Measurements from ENCODE around the gene RAB4A.
A peak's percentile ranks its signal among the peaks of the same experiment; 100 is the strongest.

RAB4A gene

DNA sequence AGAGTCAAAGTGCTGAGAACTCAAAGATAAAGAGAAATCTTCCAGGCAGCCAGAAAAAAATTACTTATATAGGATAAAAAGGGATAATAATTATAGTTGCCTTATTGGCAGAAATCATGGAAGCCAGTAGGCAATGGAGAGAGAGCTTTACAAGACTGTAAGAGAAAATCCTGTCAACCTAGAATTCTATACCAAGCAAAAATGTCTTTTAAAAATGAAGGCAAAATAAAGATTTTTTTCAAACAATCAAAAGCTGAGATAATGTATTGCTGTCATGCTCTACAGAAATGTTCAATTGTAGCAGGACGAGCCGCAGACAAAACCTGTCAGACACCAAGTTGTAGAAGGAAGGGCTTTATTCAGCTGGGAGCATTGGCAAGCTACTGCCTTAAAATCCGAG, 26.8 kb upstream of the RAB4A start:
- no peak for DNase-seq

DNA sequence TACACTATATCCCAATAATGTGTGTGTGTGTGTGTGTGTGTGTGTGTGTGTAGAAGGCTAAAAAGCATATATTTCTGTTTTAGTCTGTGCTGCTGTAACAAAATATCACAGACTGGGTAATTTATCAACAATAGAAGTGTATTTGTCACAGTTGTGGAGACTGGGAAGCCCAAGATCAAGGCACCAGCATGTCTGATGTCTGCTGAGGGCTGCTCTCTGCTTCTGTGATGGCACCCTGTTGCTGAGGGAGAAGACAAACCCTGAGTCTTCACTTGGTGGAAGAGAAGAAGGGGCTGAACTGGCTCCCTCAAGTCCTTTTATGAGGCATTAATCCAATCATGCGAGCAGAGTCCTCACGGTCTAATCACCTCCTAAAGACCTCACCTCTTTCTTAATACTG, 23.0 kb upstream of the RAB4A start:
- DNase-seq, result no peak

DNA sequence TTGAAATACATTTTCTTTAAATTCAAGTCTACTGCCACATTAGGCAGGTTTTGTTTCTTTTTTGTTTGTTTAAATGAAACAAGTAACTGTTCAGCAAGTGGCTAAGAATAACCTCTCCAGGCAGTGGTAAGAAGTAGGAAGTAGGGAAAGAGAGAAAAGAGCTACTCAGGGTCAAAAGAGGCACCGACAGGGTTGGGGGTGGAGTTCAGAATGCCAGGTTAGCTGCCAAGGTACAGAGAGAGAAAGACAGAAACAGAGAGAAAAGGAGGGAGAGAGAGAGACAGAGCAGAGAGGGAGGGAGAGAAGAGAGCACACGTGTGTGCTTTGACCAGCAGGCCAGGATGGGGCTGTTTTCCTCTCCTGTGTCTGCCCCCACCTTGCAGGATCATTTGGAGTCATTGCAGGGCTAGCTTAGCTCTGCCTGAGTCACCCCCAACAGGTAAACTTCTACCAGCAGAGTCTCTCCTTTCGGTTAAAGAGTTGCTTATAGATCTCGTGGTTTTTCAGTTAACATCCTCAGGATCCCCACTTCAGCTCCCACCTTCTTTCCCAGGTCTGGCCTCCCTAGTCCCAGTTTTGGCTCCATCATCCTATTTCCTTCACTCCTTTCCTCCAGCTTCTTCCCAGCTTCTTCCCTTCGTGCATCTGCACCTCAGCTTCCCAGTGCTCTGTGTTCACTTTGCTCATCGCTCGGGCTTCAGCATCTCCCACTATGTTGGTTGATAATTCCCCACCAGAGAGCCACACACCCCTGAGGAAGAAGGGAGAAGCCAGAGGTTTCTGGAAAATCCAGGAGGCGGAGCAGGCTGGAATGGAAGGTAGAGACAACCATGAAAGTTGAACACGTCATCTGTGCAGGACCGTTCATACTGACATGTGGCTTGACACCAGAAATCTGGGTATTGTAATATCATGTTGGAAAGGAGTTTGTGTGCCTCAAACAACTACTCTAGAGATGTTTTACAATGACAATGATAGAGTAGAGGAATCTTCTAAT, 21.8 kb upstream of the RAB4A start:
- DNase-seq, result no peak

DNA sequence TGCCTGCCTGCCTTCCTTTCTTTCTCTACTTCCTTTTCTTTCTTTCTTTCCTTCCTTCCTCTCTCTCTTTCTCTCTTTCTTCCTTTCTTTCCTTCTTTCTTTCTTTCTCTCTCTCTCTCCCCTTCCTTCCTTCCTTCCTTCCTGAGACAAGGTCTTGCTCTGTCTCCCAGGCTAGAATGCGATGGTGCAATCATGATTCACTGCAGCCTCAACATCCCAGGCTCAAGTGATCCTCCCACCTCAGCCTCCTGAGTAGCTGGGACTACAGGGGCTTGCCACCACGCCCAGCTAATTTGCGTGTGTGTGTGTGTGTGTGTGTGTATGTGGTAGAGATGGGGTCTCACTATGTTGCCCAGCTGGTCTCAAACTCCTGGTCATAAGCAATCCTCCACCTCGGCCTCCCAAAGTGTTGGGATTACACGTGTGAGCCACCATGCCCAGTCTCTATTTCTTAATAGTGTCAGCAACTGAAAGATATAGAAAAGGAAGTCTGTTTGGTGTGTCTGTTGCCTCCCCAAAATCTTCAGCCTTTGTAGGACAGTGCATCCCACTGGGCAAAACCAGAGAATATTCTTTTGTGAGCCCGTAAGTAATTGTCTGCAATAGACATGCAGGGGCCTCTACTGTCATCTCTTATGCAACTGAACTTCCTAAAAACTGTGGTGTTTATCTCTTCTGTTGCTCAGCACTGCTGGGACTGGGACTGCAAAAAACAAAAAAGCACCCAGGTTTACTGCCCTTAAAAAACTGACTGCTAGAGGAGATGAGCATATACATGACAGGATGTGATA, 20.9 kb upstream of the RAB4A start:
- DNase-seq, result no peak

DNA sequence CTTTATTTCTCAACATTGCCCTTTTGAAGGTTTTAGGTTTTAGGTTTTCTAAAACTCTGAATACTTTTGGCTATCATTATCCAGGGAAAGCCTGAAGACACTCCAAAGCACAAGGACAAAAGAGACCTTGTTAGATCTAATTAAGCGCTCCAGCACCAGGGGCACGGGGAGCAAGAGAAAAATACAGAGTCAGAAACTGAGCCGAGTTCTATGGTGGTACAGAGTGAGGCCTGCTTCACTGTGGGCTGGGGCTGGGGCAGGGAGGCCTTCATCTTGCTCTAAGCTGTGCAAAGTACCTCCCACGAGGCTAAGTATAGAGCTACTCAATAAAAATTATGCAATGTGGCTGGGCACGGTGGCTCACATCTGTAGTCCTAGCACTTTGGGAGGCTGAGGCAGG, 19.7 kb upstream of the RAB4A start:
- no peak for DNase-seq

DNA sequence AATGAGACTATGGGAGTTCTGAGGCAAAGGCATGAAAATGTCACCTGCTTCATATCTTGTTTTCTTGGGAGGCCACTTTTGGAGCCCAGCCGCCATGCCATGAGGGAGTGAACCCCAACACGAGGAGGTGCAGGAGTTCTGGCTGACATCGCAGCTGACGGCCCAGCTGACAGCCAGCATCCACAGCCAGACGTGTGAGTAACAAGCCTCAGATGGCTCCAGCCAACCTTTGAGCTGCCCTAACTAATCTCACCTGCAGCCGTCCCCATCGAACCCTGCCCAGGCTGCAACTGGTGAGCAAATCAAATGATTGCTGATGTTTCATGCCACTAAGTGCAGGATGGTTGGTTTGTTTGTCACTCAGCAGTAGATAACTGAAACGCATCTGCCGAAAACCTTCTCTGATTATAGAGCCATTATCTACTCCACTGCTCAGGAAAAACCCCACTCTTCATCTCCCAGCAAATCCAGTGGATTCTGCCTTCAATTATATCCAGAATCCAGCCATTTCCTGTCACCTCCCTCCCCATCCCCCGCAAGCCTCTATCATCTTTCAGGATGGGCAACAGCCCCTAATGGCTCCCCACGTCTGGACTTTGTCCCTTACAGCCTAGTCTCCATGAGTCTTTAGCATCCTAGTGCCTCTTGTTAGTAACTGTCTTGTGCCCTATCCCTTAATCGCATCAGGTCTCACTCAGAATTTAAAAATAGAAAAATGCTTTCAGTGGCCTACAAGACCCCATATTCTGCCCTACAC, 18.5 kb upstream of the RAB4A start:
- no peak for DNase-seq

DNA sequence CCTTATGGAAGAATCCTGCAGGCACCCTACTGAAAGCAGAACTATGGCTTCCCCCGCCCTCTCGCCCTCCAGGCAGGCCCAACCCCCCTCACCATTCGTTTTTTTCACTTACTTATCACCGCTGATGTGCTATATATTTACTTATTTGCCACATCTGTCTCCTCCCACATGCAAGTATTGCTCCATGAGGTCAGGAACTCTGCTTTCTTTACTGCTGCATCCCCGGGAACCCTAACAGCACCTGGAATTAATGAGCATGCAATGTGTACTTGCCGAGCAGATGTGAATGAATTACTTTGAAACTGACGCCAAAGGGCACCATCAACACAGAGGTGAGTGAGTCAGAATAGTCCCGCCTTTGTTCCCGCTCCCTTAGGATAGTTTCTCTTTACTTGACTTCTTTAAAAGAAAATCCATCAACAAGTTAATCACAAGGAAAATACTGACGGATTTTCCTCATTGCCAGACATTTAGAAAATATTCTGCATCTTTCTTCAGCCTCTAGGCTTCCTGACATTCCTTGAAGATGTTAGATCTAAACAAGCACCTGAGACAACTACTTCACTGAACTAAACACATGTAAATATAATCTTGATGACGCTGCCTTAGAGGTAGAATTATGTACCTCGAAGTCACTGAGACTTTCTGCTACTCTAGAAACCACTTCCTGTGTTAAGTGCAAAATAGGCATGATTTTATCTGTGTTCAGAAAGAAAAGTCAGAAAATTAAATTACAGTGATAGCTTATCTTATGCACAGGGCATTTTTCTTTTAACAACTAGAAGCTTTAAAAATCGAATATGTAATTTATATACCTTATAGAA, 17.5 kb upstream of the RAB4A start:
- DNase-seq, result peak in 1 of 5 donors; percentile 79

DNA sequence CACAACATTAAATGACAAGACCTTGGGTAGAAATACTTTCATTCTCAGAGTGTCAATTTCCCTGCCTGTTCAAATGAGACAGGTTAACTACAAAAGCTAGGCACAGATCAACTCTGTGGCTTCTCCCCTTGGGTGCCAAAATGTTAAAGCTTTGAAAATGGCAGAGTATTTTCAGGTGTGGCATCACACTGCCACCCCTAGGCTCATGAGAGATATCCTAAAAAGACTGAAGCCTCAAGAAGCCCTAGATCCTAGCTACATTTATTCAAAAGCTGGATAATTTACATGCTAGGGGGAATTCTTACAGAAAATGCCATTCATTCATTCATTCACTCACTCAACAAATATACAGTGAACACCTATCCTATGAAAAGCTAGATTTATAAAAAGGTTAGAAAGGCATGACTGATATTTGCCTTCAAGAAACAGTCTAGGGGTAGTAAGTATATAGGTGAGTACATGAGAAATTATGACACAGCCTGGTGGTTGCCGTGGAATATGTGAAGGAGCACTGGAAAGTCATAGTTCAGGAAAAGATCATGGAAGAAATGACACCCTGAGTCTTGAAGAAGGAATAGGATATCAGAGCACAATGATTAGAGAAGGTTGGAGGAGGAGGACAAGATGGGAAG, 15.9 kb upstream of the RAB4A start:
- peak in 1 of 5 donors; percentile 44 for DNase-seq

DNA sequence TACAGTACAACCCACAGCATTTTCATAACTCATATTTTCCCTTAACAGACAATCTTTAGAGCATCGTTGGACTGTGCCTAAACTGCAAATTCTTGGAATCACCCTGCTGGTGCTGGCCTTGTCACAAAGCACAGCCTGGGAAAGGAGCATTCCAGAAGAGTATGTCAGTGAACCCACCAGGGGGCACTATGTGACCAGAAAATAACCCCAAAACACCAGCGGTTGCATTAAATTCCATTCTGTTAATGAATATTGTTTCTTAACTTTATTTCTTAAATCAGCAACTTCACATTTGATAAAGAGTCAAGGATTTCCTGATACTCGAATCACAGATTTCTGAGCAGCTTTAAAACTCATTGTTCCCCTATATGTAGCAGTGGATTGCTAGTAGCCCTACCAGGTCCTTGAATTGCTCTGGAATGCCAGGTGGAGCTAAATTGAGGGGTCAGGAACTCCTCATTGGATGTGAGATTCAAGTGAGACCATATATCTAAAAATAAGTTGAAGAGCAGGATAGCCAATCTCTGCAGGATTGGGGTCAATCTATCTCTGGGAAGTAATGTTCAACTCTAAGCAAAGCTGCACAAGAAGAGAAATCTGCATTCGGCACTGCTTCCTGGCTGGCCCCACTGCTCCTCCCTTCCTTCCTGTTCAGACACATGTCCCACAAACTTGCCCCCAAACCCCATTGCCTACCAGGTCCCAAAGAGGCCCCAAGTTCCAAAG, 12.7 kb upstream of the RAB4A start:
- peak in 4 of 5 donors; percentile 45 to 64 (median 56) for DNase-seq

DNA sequence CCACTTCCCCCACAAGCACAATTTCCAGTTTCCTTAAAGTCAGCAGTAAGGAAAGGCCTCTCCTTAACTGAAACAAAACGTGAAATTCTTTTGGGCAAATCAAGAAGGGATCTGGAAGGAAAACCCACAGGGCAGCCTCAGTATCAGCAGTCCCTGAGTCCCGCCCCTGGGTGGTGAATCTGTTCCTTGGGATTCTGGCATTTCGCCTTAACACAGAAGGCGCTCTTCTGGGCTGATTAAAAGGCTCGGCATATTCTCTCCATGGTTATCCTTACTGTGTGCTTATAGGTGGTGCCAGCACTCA, 12.2 kb upstream of the RAB4A start:
- DNase-seq, result no peak

DNA sequence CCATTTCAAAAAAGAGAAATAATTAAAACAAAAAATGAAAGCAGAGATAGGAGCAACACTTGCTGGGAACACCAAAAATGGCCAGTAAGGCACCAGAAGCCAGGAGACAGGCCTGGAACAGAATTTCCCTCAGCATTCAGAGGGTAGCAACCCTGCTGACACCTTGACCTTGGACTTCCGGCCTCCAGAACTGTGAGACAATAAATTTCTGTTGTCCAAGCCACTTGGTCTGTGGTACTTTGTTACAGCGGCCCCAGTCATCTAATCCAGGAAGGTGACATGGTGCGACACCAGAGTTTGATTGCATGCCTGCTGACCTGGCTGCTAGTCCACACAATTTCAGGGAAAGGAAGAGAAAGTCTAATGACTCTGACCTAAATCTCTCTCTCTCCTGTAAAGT, 10.6 kb upstream of the RAB4A start:
- DNase-seq, result no peak

DNA sequence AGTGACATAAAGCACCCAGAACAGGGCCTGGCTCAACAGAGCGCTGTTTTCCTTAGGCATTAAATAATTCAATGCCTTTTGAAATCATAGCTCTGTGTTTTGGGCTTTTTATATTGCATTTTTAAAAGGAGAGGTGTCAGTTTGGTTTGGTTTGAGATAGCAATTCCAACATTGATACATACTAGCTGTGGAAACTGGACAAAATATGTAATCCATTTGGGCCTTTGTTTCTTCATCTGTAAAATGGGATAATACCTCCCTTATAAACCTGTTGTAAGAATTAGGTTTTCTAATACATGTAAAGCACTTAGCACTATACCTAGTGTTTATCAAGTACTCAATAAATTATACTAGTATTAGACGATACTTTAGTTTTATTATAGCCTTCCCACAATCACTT, 8.7 kb upstream of the RAB4A start:
- no peak for DNase-seq

DNA sequence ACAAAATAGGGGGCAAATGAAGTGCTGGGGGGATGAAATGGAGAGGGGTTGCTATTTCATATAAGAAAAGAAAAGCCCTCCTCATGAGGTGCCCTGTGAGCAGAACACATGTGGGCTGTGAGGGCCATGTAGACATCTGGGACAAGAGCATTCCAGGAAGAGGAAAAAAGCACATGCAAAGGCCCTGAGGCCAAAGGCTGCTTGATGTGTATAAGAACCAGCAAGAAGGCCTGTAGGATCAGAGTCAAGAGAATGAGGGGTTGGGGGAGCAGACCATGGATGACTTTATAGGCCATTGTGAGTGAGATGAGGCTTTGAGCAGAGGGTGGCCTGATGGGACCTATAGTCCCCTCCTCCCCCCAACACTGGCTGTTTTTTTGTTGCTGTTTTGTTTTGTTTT, 7.7 kb upstream of the RAB4A start:
- DNase-seq, result no peak

DNA sequence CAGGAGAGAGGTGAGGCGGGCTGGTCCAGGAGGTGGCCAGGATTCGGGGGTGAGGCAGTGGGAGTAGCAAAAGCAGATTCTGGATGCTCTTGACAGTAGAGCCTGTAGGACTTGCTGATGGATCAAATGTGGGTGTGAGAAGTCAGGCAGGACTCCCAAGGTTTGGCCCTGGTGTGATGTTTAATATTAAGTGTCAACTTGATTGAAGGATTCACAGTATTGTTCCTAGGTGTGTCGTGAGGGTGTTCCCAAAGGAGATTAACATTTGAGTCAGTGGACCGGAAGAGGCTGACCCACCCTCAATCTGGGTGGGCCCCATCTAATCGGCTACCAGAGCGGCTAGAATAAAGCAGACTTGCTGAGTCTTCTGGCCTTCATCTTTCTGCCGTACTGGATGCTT, 6.8 kb upstream of the RAB4A start:
- no peak for DNase-seq

DNA sequence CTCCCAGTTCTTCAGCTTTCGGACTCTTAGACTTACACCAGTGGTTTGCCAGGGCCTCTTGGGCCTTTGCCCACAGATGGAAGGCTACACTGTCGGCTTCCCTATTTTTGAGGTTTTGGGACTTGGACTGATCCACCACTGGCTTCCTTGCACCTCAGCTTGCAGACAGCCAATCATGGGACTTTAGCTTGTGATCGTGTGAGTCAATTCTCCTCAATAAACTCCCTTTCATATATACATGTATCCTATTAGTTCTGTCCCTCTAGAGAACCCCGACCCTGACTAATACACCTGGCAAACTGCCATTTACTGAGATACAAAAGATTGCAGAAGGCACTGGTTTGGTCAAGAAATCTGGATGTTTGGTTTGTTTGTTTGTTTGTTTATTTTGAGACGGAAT, 6.4 kb upstream of the RAB4A start:
- DNase-seq, result no peak

DNA sequence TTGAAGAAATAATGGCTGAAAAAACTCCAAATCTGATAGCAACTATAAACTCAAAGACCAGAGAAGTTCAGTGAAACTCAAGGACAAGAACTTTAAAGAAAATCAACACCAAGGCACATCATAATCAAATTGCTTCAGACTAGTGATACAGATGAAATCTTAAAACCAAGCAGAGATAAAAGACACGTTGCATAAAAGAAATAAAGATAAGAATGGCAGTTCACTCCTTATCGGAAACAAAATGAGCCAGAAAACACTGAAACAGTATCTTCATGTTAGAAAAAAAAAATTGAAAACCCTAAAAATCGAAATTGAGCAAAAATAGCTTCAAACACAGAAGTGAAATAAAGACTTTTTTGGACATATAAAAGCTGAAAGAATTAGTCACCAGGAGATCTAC, 4.6 kb upstream of the RAB4A start:
- no peak for DNase-seq

DNA sequence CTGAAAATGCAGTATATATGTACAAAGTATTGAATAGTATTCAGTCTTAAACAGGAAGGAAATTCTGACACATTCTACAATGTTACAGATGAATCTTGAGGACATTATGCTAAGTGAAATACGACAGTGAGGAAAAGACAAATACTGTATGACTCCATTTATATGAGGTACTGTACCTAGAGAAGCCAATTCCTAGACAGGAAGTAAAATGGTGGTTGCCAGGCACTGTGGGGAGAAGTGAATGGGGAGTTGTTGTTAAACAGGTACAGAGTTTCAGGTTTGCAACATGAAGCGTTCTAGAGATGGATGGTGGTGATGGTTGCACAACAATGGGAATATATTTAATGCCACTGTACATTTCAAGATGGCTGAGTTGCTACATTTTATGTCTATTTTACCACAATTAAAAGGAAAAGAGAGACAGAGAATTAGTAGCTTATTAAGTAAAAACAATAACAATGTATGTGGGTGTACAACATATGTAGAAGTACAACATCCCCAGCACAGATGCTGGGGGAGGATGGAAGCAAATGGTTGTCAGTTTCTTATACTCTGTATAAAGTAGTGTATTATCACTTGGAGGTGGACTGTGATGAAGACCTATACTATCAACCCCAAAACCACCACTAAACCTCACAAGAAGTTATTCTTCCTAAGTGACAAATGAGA, 3.9 kb upstream of the RAB4A start:
- no peak for DNase-seq

DNA sequence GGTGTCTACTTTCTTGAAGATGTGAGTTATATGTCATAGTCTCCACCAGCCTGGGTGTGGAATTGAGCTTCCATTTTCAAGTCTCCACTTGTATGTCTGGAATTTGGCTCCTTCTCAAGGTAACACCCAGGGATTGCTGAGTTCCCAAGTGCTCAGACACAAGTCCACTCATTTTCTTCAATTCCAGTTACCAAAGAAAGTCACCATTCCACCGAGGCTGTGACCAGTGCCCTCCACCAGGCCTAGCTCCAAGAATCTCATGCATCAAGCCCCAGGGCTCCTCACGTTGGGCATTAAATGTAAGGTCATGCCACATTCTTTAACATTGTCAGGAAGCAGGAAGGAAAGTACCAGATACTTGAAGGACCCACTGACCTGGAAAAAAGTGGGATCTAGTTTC, 2.4 kb upstream of the RAB4A start:
- no peak for DNase-seq

DNA sequence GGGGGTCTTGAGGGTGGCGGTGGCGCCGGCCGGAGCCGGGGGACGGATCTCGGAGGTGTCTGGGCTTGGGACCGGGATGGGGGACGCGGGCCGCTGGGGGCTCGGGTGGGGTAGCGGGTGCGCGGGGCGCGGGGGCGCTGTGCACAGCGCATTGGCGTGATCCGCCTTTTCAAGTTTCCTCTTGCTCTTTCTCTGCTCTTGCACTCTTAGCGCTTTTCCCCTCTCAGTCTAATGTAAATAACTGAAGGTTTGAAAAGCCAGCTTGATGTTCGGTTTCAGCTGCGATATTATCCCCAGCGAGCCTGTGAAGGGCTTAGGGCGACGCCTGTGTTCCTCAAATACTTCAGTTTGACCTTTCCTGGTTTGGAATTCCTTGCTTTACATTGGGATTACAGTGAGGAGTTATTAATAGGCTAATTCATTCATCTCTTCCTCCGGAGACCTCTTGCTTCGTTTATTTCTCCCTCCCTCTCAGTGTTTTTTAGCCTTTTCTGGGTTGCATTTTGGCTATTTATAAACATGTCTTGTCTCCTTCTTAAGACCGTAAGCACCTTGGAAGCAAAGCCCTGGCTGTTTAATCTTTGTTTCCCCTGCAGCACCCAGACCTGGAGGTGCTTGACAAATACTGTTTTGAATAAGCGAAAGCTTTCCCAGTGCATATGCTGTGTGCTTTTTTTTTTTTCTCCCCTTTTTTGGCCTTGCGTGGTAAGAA, 693 bp downstream of the RAB4A start:
- peak in 2 of 5 donors; percentile 21 to 45 for DNase-seq
